A673 (cell line): ENCODE results near the gene LITAF.

ENCODE experiments used
- CTCF ChIP-seq: fragments of 300-800, 200-600 bp; sonication (generic); conservative IDR thresholded peaks from 2 replicates; pipeline ENCODE4 v1.5.1; 2017; ENCODE audit warnings: low read depth, mild to moderate bottlenecking, antibody characterized with exemption, low read length, moderate library complexity, mixed read lengths
- EZH2 ChIP-seq: fragments of 200-600 bp; sonication (generic); IDR thresholded peaks from 2 replicates; pipeline ENCODE4 v1.6.1; 2017; ENCODE audit warnings: borderline replicate concordance, low read depth, mild to moderate bottlenecking, mixed read lengths, antibody characterized with exemption, low read length; ENCODE audit not compliant: poor library complexity, severe bottlenecking

GRCh38 chr16:11631214-11631613 lies 44.5 kb upstream of the LITAF start:
- no peak for TF ChIP-seq CTCF
- no peak for TF ChIP-seq EZH2
